GM21528 (cell line): ENCODE measurements around the gene RCOR1.

Source experiments
- ATAC-seq: cut with Tn5 transposase; IDR thresholded peaks from one replicate; pipeline ENCODE4 v1.9.1; 2021; ENCODE audit warnings: mild to moderate bottlenecking, moderate library complexity; ENCODE audit not compliant: unreplicated experiment, low FRiP score

Gene RCOR1

DNA sequence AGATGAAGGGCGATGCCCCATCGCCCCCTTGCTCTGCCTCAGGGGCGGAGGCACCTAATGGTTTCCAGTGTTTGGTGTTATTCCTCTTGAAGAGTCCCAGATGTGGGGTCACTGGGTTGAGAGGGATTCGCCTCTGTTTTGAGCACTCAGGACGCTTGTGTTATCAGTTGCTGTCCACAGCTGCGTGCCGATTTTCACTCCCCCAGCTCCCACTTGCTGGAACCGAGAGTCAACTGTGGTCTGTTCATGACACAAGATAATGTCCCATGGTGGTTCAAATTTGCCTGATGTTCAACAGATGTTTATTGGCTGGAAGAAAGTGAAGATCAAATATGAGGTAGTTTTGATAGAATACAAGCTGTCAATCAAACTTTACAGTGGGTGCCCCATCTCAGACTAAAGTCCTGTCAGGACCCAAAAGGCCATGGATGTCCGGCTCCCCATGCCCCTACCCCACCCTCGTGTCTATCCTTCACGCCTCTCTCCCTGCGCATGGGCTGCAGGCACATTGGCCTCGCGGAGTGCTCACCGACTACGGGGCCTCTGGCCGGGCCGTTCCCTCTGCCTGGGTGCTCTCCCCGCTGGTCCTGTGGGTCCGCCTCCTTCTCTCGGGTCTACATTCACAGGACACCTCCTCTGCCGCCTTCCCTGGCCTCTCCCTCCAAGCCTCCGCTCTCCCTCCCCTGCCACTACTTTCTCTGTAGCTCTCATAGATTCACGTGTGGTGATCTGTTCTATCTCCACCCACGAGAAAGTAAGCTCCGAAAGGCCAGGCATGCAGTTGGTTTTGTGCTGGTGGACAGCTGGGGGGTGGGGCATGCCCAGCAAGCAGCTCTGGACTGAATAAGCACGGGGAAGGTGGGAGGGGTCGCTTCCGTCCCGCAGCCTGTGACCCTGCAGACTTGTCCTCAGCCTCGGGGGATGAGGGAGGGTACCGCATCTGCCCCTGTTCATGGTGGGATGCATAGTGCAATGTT, 178.0 kb downstream of the RCOR1 start:
- ATAC-seq, result no peak

DNA sequence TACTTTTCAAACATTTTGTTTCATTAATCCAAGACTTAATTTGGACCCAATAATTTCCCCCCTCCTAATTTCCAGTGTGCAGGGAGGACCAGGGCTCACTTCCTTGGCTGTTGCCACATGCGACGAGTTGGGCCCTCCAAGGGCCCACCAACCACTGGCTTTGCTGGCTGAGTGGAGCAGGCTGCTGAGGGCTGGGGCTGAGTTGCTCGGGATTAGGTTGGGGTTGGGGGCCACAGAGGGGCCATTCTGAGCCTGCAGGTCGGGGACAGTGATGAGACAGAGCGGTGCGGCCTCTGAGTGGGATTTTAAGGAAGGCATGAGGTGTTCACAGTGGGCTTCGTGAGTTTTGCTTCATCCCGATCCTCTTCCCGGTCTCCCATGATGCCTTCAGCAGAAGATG, 178.7 kb downstream of the RCOR1 start:
- no peak for ATAC-seq

DNA sequence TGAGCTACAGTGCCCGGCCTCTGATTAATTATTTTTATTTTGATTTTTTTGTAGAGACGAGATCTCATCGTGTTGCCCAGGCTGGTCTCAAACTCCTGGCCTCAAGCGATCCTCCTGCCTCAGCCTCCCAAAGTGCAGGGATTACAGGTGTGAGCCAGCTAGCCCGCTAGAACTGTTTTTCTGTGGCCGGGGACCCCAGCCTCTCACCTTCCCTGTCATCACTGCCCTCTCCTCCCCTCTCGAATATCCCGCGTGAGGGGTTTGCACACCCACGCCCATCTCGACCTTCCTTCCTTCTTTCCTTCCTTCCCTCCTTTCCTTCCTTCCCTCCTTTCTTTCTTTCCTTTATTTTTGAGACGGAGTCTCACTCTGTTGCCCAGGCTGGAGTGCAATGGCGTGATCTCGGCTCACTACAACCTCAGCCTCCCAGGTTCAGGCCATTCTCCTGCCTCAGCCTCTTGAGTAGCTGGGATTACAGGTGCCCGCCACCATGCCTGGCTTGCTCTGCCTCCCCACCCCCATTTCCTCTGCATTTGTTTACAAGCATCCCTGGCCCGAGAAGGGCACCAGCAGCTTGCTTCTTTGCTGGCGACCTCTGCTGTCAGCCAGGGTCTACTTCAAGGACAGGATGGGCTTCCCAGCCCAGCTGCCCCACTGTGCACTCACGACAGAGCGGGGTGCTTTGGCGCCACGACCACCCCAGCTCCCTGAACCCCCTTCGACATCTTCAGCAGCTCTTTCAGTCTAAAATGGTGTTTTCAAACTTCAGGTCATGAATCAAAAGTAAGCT, 180.5 kb downstream of the RCOR1 start:
- ATAC-seq, result no peak

DNA sequence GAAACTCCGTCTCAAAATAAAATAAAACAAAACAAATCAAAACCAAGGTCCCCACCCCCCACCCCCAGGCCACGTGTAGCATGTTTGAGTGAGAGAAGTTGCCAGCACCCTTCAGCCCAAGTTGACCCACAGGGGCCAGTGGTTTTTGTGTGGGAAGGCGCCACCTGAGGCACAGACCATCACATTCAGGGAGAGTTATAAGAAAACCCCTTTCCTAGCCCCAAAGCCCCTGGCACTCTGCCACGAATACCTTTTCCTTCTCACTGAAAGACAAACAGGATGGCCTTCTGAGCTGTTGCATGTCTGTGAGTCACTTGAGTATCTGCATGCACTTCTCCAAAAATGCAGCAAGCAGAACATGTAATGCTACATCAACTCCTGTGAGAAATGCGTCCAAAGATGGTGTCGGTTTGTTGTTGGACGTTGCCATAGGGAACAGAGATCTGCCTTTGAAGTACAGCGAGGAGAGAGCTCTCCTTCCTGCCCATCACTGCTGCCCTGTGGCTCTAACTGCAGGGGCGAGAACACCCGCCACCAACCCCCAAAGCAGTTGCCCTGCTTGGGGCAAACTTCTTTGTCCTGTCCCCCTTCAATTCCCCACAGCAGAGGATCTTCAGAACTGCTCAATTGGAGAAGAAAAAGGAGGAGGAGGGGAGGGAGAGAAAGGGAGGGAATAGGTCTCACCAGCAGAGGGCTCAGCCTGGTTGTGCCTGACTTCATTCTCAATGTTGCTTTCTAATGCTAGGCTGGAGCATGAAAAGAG, 182.1 kb downstream of the RCOR1 start:
- no peak for ATAC-seq

DNA sequence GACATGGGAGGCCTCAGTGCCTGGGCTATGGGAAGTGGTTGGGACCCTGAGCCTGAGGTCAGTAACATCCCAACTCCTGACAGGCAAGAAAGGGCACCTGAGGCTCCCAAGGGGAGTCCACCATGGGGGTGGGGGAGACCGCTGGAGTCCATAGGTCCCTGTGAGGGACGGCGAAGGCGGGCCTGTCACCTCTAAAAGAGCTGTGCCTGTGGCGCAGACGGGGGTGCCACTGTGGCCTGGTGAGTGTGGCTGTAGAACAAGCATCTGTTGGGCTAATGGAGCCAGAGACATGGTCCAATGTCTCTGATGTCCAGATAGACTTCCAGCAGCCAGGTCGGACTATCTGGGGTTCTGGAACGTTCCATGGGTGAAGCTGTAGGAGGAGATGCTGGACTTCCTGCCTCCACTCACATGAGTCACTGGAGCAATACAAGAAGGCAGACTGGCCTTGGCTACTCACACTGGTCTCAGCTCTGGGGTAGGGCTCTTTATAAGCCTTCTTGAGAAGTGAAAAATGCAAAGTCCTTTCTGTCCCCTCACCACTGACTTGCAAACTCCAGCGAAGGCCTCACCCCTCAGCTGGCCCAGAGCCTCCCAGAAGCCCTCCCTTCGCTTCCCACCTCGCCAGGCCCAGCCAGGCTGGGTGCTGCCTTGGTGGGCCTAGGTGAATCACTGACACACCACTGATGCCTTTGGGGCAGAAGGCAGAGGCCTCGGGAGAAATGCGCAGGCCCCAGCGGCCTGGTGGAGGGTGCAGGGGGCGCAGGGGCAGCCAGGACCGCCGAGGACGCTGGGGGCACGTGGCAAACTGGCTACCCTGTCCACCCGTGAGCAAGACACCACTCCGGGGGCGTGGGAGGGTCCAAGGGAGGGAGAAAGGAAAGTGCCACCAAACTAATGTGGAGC, 183.7 kb downstream of the RCOR1 start:
- ATAC-seq, result no peak

DNA sequence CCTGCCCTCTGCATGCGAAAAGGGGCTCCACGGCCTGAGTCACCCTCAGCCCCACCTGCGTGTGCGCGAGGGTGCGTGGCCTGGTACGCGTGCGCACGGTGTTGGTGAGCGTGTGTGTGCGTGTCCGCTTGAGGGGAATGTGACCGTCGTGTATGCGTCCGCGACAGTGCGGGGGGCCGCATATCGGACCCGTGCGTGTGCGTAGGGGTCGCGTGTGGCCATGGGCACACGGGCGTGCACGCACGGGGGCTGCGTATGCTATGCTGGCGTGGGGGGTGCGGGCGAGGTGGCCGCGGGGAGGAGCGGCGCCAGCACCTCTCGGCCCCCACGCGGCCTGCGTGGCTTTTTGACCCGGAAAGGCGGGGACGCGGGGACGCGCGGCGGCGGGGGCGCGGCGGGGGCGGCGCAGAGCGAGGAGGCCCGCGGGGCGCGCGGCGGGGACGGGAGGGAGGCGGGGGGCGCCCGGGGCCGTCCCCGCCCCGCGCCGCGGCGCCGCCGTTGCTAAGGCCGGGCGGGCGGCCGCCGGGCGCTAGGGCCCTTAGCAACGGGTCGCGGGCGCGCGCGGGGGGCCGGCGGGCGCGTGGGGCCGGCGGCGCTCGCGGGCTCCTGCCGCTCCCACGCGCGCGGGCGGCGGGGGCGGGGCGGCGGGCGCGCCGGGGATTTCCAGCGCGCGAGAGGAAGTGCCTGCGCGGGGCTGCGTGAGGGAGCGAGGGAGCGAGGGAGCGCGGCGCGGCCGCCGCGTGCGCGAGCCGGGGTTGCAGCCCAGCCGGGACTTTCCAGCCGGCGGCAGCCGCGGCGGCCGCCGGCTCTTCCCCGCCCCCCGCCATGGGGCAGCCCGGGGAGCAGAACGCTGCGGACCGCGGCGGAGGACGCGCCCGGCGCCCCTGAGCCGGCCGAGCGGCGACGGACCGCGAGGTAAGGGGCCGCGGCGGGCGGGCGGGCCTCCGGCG, 184.6 kb downstream of the RCOR1 start, which contains the start of gene TRAF3:
Gene TRAF3 (plus strand): TSS at position 689 of the 950 bp plus-strand sequence. CDS start 92,753 bp downstream, outside the sequence.
- ATAC-seq, result peak; percentile 53

DNA sequence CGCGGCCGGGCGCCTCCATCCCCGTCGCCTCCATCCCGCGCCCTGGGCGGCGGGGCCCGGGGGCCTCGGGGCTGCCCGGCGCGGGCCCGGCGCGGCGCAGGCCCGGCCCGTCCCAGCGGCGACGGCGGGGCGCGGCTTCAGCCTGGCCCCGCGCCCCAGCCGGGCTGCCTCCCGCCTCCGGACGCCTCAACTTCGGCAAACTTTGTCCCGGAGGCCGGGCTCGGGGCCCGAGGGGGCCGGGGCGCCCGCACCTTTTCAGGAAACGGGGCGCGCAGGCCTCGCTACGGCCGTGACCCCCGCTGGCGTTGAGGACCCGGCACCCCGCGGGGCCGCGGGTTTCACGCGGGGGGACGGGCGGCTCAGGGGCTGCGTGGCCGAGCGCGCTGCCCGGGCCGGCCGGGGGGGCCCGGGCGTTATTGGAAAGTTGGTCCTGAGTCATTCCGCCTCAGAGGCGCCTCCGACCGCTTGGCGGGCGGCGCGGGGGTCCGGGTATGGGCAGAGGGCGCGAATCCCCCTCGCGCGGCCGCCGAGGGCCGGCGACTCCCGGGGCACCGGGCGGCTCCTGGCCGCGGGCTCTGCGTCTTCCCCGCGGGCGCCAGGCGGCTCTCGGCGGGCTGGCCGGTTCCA, 185.4 kb downstream of the RCOR1 start:
- ATAC-seq, result peak; percentile 7

DNA sequence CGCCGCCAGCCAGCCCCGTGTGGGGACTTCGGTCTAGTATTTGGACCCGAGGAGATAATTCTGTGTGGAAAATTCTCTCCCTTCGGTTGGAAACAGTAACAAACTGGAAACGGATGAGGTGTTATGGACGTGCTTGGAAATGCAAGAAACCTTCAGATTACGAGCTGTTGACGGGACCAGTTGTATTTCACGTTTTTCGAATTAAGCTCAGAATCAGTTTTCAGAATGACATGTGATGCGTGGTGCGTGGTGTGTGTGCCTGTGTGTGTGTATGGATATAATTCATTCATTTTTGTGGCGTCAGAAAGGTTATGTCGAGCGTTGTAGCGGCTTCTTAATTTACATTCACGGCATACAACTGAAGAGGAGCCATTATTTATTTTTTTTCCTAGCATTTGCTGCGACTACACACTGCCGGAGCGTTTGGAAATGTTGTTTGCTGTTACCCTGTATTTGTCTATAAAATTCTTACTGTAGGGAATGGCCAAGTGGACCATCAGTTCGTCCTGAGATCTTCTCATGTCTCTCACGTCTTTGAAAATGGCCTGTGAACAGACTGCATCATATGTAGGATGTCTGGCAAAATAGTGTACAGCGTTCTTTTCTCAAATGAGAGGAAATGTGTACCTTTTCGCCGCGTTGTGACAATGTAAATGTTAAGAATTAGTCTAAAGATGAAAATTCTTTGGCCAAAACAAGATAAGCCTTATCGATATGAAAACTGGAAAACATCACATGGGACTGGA, 186.1 kb downstream of the RCOR1 start:
- ATAC-seq, result no peak

DNA sequence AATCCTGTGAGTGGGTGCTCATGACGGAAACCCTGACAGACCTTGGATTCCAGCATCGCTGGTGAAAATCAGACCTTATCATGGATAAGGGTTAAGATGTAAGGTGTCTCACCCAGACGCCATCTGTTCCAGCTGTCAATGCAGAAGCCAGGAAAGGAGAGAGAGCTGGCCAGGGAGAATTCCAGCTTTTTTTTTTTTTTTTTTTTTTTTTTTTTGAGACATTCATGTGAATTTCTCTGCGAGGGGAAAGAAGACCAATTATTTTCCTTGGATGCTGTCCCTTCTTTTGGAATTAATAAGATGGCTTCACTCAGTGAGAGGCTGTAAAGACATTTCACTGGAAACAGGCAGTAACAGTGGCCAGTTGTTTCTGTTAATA, 186.6 kb downstream of the RCOR1 start:
- ATAC-seq, result no peak

DNA sequence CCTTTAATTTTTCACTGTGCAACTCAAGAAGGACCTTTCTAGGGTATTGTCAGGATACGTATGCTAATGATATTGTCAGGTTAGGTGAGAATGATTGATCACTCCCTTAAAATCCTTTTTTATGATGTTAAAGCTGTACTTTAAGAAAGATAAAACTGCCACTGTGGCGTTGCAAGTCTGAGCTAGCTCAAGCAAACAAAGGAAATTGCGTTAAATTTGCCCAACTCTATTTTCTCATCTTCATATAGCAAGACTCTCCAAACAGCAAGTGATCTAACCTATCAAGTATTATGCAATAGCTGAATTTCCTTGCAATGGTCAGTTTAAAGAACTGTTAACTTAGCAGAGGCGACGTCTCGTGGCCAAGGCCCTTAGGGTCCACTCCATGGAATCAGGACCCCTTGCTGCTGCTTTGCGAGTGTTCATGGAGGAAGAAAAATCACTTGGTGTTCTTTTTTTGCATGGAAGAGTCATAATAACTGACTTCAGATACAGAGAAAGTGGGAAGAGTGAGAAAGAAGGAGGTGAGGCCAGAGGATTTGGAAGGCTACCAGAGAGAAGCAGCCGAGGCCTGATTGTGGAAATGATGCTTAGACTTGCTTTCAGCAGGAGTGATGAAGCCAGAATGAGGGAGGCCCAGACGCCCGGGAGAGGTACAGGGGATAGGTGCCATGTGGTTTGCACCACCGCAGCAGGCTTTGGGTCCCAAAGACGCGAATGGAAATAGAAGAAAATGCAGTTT, 187.3 kb downstream of the RCOR1 start:
- no peak for ATAC-seq
